Erythroblast (primary cell): ENCODE results near the gene PIGT.

Experiments
- GATA1 ChIP-seq: IDR thresholded peaks from 2 replicates; pipeline ENCODE4 v1.6.1; 2011; ENCODE audit warnings: low read depth, mild to moderate bottlenecking, control low read depth, low read length, moderate library complexity
- POLR2A ChIP-seq: IDR thresholded peaks from 2 replicates; pipeline ENCODE4 v1.6.1; 2011; ENCODE audit warnings: mild to moderate bottlenecking, low read length

GRCh38 chr20:45372241-45372640, 43.7 kb upstream of the PIGT start:
- TF ChIP-seq POLR2A: no peak
- TF ChIP-seq GATA1: no peak
